ENCODE measurements around the gene LYZL4. TPM values are rescaled to one million over a fixed set of nuclear protein-coding genes. Genes with fewer than 3 reads are reported as not detected.

Gene LYZL4
- total RNA-seq, 2 experiments from 2014 or later, result not detected

GRCh38 chr3:42351207-42351606 lies 59.2 kb downstream of the LYZL4 start:
- Histone ChIP-seq H3K4me1 (ENCODE audit: insufficient read depth, low read length) (peaks cover 19% of the 10 kb centered on the region), H3K27me3 (ENCODE audit: control insufficient read depth in 1 of 2, insufficient read depth in 2 of 2, low read length in 2 of 2) (no peaks in the 10 kb centered on the region), H3K4me3 (ENCODE audit: low read length) (no peak overlapping the region), H3K27ac (ENCODE audit: low read depth in 1 of 2, low read length in 2 of 2) (no peak overlapping the region), H3K9me3 (ENCODE audit: control insufficient read depth in 1 of 2, insufficient read depth in 1 of 2, low read length in 2 of 2) (peaks cover 0 to 8% of the 10 kb centered on the region in 2 experiments), H3K36me3 (ENCODE audit: insufficient read depth, low read length) (no peaks in the 10 kb centered on the region)
- H3K27me3 Mint-ChIP-seq, result no peaks in the 10 kb centered on the region
- no peak for ATAC-seq (ENCODE audit: poor library complexity)
- no peak overlapping the region for H3K4me3 Mint-ChIP-seq
- intact Hi-C loops (cut with DNase I, micrococcal nuclease), result no loop called here
- peaks cover 33% of the 10 kb centered on the region for H3K4me1 Mint-ChIP-seq (ENCODE audit: low read depth)
- ChIA-PET CTCF (no interaction called here), POLR2A (no interaction called here)
- DNase-seq, result no peak
- H3K27ac Mint-ChIP-seq, result no peak overlapping the region
- TF ChIP-seq CTCF (IDR thresholded peaks at IDR 0.05), result no peak
- peaks cover 2% of the 10 kb centered on the region for H3K9me3 Mint-ChIP-seq
- H3K36me3 Mint-ChIP-seq (ENCODE audit: low read depth), result no peaks in the 10 kb centered on the region

DNA sequence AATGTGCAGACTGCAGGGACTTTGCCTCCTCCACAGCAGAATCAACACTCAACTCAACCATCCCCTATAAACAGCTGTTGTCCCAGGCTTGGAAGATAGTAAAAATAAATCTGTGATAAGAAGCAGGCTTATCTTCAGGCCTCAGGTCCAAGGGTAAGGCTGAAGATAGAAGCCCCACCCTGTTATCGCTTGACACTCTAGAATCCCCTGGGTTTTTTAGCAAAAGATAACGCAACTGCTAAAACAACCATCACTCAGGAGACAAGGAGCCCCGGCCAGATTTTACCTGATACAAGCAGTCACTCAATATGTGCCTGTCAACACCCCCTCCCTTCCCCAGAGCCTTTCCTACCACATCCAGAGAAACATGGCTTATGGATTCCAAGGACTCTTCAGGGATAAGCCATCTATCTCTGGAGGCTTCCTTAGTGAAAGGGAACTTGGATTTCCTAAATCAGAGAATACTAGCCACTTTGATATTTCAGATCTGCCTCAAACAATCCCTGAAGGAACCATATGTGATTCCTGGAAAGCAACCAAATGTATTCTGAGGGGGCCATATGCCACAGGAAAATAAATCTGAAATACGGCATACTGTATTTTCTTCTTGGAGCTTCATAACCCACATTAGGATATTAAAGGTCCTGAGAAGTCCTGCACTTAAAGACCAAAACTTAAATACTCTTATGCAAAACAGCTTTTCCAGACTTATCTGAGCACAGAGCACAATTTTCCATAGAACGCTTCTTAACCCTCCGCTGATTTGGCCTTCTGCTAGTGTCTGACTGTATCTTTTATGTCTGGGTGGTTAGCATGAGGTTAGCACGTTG lies 60.4 kb downstream of the LYZL4 start:
- Histone ChIP-seq H3K27ac (ENCODE audit: low read depth in 1 of 2, low read length in 2 of 2) (no peak overlapping the region), H3K36me3 (ENCODE audit: insufficient read depth, low read length) (no peaks in the 10 kb centered on the region), H3K9me3 (ENCODE audit: control insufficient read depth in 1 of 2, insufficient read depth in 1 of 2, low read length in 2 of 2) (peaks cover 0 to 8% of the 10 kb centered on the region in 2 experiments), H3K4me3 (ENCODE audit: low read length) (no peak overlapping the region), H3K27me3 (ENCODE audit: control insufficient read depth in 1 of 2, insufficient read depth in 2 of 2, low read length in 2 of 2) (no peaks in the 10 kb centered on the region), H3K4me1 (ENCODE audit: insufficient read depth, low read length) (peaks cover 25% of the 10 kb centered on the region)
- POLR2A ChIA-PET, result no interaction called here
- no peak overlapping the region for H3K27ac Mint-ChIP-seq
- DNase-seq (no peak), ATAC-seq (ENCODE audit: poor library complexity) (no peak)
- TF ChIP-seq CTCF (IDR thresholded peaks at IDR 0.05), result no peak
- CTCF ChIA-PET, result no interaction called here
- no peaks in the 10 kb centered on the region for H3K27me3 Mint-ChIP-seq
- no peaks in the 10 kb centered on the region for H3K9me3 Mint-ChIP-seq
- H3K4me3 Mint-ChIP-seq, result no peak overlapping the region
- H3K36me3 Mint-ChIP-seq (ENCODE audit: low read depth), result no peaks in the 10 kb centered on the region
- intact Hi-C loops (cut with DNase I, micrococcal nuclease), result no loop called here
- peaks cover 34% of the 10 kb centered on the region for H3K4me1 Mint-ChIP-seq (ENCODE audit: low read depth)

DNA sequence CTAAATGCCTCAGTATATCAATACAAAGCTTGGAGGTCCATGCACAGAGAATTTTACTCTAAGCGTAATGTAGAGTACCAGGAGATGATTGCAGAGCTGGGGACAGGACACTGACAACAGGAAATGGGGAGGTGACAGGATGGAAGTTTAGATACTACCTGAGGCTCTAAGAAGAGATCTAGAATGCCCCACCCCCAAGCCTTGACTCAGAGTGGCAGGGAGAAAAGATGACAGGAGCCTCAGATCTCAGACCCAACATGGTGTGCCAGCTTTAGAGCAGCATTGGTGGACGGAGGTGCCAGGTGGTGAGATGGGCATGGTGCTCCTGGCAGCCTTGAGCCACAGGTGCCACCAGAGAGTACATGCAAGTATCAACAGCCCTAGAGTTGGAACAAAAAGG lies 62.5 kb downstream of the LYZL4 start:
- intact Hi-C loops (cut with DNase I, micrococcal nuclease), result no loop called here

More for the DNA sequence above, 62.5 kb downstream of the LYZL4 start:
- Mint-ChIP-seq H3K4me1 (ENCODE audit: low read depth) (peaks cover 35% of the 10 kb centered on the region), H3K27ac (no peak overlapping the region), H3K36me3 (ENCODE audit: low read depth) (no peaks in the 10 kb centered on the region), H3K9me3 (no peaks in the 10 kb centered on the region), H3K4me3 (no peak overlapping the region), H3K27me3 (no peaks in the 10 kb centered on the region)
- Histone ChIP-seq H3K36me3 (ENCODE audit: insufficient read depth, low read length) (no peaks in the 10 kb centered on the region), H3K9me3 (ENCODE audit: control insufficient read depth in 1 of 2, insufficient read depth in 1 of 2, low read length in 2 of 2) (peaks cover 0 to 8% of the 10 kb centered on the region in 2 experiments), H3K27ac (ENCODE audit: low read depth in 1 of 2, low read length in 2 of 2) (no peak overlapping the region), H3K27me3 (ENCODE audit: control insufficient read depth in 1 of 2, insufficient read depth in 2 of 2, low read length in 2 of 2) (no peaks in the 10 kb centered on the region), H3K4me1 (ENCODE audit: insufficient read depth, low read length) (peaks cover 25% of the 10 kb centered on the region), H3K4me3 (ENCODE audit: low read length) (no peak overlapping the region)
- ChIA-PET POLR2A (interaction anchor here (1.7 kb wide), 1 partner anchor 40 kb away, joined by 10 read pairs; no protein-coding TSS in a partner anchor), CTCF (interaction anchor here (0.7 kb wide), 1 partner anchor 27 kb away, joined by 3 read pairs; no protein-coding TSS in a partner anchor)
- ATAC-seq (ENCODE audit: poor library complexity) (no peak), DNase-seq (peak in 7 of 14 experiments; percentile 7 to 33 (median 18))
- TF ChIP-seq CTCF (IDR thresholded peaks at IDR 0.05), result no peak

Other genes with a start within 250 kb of the LYZL4 start
- not detected for gene CCK, start 144.4 kb downstream of the LYZL4 start, total RNA-seq
- gene VIPR1, start 92.0 kb upstream of the LYZL4 start, total RNA-seq, result 10 to 100 TPM; 66.8 to 67.6 TPM
- 10 to 100 TPM; 73.6 to 75.4 TPM for gene SEC22C, start 171.4 kb upstream of the LYZL4 start, total RNA-seq
- gene SS18L2, start 180.2 kb upstream of the LYZL4 start, total RNA-seq, result 10 to 100 TPM; 47.2 to 53.6 TPM
- 100 to 1,000 TPM; 236 to 249 TPM for gene NKTR, start 190.1 kb upstream of the LYZL4 start, total RNA-seq
- gene ZBTB47, start 243.1 kb upstream of the LYZL4 start, total RNA-seq, result under 1 TPM; 0.47 to 0.80 TPM

Data from CD4-positive, alpha-beta T cell (primary cell).